ENCODE measurements around the gene MMP13. TPM values are rescaled to one million over a fixed set of nuclear protein-coding genes. Genes with fewer than 3 reads are reported as not detected.
A peak's percentile ranks its signal among the peaks of the same experiment; 100 is the strongest.
"Not testable (repeated sequence)": the region's sequence is repeated elsewhere in the genome, so short reads cannot be mapped to it uniquely, and the experiment has no call there.

Gene MMP13
- total RNA-seq, 1 donor from 2014 or later: not detected

GRCh38 chr11:102981324-102981910, 25.9 kb upstream of the MMP13 start:
- Histone ChIP-seq H3K27ac (no peak overlapping the region), H3K9ac (no peak overlapping the region), H3K4me1 (peaks cover 16% of the 10 kb centered on the region), H3K9me3 (ENCODE audit: low read depth) (no peaks in the 10 kb centered on the region), H2AFZ (replicated peaks) (no peak overlapping the region), H3K79me2 (ENCODE audit: low read depth) (no peaks in the 10 kb centered on the region), H3K4me2 (peak overlapping the region; percentile 13), H3K27me3 (no peaks in the 10 kb centered on the region), H3K36me3 (no peaks in the 10 kb centered on the region), H4K20me1 (ENCODE audit: low read depth) (no peaks in the 10 kb centered on the region), H3K4me3 (no peak overlapping the region), H3F3A (ENCODE audit: low read depth) (no peaks in the 10 kb centered on the region)
- Mint-ChIP-seq H3K27ac (no peak overlapping the region), H3K27me3 (ENCODE audit: insufficient read depth, low read depth) (peaks cover 5% of the 10 kb centered on the region), H3K4me3 (no peak overlapping the region), H3K9me3 (no peaks in the 10 kb centered on the region), H3K36me3 (no peaks in the 10 kb centered on the region), H3K4me1 (no peaks in the 10 kb centered on the region)
- TF ChIP-seq EZH2phosphoT487 (IDR thresholded peaks at IDR 0.05) (no peak), EZH2 (IDR thresholded peaks at IDR 0.05) (no peak)
- DNase-seq (ENCODE audit: low spot score): peak; percentile 44

GRCh38 chr11:102974552-102975280, 19.2 kb upstream of the MMP13 start:
- Mint-ChIP-seq H3K36me3 (no peaks in the 10 kb centered on the region), H3K4me1 (no peaks in the 10 kb centered on the region), H3K27ac (no peak overlapping the region), H3K4me3 (no peak overlapping the region), H3K27me3 (ENCODE audit: insufficient read depth, low read depth) (no peaks in the 10 kb centered on the region), H3K9me3 (no peaks in the 10 kb centered on the region)
- no peaks in the 10 kb centered on the region for H3K9me3 ChIP-seq (ENCODE audit: low read depth)
- no peaks in the 10 kb centered on the region for H3F3A ChIP-seq (ENCODE audit: low read depth)
- no peak overlapping the region for H3K9ac ChIP-seq
- H4K20me1 ChIP-seq (ENCODE audit: low read depth): no peaks in the 10 kb centered on the region
- H2AFZ ChIP-seq (replicated peaks): no peak overlapping the region
- peaks cover 5% of the 10 kb centered on the region for H3K4me1 ChIP-seq
- no peaks in the 10 kb centered on the region for H3K79me2 ChIP-seq (ENCODE audit: low read depth)
- H3K4me2 ChIP-seq: no peak overlapping the region
- DNase-seq (ENCODE audit: low spot score): no peak
- TF ChIP-seq EZH2 (IDR thresholded peaks at IDR 0.05) (no peak), EZH2phosphoT487 (IDR thresholded peaks at IDR 0.05) (no peak)
- TF ChIP-seq, protein P1, sequence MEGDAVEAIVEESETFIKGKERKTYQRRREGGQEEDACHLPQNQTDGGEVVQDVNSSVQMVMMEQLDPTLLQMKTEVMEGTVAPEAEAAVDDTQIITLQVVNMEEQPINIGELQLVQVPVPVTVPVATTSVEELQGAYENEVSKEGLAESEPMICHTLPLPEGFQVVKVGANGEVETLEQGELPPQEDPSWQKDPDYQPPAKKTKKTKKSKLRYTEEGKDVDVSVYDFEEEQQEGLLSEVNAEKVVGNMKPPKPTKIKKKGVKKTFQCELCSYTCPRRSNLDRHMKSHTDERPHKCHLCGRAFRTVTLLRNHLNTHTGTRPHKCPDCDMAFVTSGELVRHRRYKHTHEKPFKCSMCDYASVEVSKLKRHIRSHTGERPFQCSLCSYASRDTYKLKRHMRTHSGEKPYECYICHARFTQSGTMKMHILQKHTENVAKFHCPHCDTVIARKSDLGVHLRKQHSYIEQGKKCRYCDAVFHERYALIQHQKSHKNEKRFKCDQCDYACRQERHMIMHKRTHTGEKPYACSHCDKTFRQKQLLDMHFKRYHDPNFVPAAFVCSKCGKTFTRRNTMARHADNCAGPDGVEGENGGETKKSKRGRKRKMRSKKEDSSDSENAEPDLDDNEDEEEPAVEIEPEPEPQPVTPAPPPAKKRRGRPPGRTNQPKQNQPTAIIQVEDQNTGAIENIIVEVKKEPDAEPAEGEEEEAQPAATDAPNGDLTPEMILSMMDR (IDR thresholded peaks at IDR 0.05): no peak
- no peak overlapping the region for H3K27ac ChIP-seq
- no peak overlapping the region for H3K4me3 ChIP-seq
- H3K36me3 ChIP-seq: no peaks in the 10 kb centered on the region
- H3K27me3 ChIP-seq: no peaks in the 10 kb centered on the region

DNA sequence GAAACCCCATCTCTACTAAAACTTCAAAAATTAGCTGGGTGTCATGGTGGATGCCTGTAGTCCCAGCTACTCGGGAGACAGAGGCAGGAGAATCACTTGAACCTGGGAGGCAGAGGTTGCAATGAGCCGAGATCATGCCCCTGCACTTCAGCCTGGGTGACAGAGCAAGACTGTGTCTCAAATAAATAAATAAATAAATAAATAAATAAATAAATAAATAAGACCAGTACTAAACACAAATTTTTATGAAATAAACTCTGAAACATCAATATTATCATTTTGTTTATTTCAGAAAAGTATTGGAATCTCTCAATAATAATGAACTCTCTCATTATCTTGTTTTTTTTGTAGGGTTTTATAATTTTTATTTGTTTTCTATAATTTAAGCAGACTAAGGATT, 18.2 kb upstream of the MMP13 start:
- not testable (repeated sequence) for H3K36me3 Mint-ChIP-seq; H3K27ac ChIP-seq; H3K79me2 ChIP-seq (ENCODE audit: low read depth); H3K9me3 ChIP-seq (ENCODE audit: low read depth); H3K27me3 Mint-ChIP-seq (ENCODE audit: insufficient read depth, low read depth); H3K36me3 ChIP-seq; H3K4me1 ChIP-seq; H3K9ac ChIP-seq; H3K4me3 ChIP-seq; H3K27ac Mint-ChIP-seq; H3K9me3 Mint-ChIP-seq; H4K20me1 ChIP-seq (ENCODE audit: low read depth); H3F3A ChIP-seq (ENCODE audit: low read depth); H3K4me2 ChIP-seq; H3K4me1 Mint-ChIP-seq; H2AFZ ChIP-seq (replicated peaks); DNase-seq (ENCODE audit: low spot score); H3K27me3 ChIP-seq; H3K4me3 Mint-ChIP-seq

DNA sequence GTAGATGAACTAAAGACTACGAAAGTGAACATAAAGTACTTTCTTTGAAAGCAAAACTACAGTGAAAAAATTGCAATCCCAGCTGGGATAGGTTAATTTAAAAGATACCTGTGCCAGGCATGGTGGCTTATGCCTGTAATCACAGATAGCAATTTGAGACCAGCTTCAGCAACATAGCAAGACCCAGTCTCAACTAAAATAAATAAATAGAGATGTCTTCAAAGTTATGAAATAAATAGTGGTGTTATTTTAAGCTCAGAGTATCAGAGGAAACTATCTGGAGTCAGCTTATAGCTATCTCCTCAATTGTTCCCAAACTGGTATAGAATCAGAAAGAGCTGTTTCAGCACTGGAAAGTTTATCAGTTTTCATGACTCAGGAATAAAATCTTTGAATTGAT, 17.3 kb upstream of the MMP13 start:
- no peak for DNase-seq (ENCODE audit: low spot score)
- H3K27me3 Mint-ChIP-seq (ENCODE audit: insufficient read depth, low read depth): peaks cover 2% of the 10 kb centered on the region
- H3K27me3 ChIP-seq: no peaks in the 10 kb centered on the region
- H3K79me2 ChIP-seq (ENCODE audit: low read depth): no peaks in the 10 kb centered on the region
- TF ChIP-seq EZH2phosphoT487 (IDR thresholded peaks at IDR 0.05) (no peak), EZH2 (IDR thresholded peaks at IDR 0.05) (no peak)
- TF ChIP-seq, protein P1 (IDR thresholded peaks at IDR 0.05): no peak
- no peak overlapping the region for H3K4me3 ChIP-seq
- no peak overlapping the region for H3K27ac Mint-ChIP-seq
- H3K36me3 Mint-ChIP-seq: no peaks in the 10 kb centered on the region
- no peak overlapping the region for H3K4me2 ChIP-seq
- H4K20me1 ChIP-seq (ENCODE audit: low read depth): no peaks in the 10 kb centered on the region
- no peaks in the 10 kb centered on the region for H3F3A ChIP-seq (ENCODE audit: low read depth)
- peaks cover 2% of the 10 kb centered on the region for H3K4me1 ChIP-seq
- no peak overlapping the region for H3K4me3 Mint-ChIP-seq
- no peak overlapping the region for H2AFZ ChIP-seq (replicated peaks)
- no peaks in the 10 kb centered on the region for H3K4me1 Mint-ChIP-seq
- no peak overlapping the region for H3K9ac ChIP-seq
- H3K27ac ChIP-seq: no peak overlapping the region
- H3K9me3 ChIP-seq (ENCODE audit: low read depth): no peaks in the 10 kb centered on the region
- no peaks in the 10 kb centered on the region for H3K36me3 ChIP-seq
- no peaks in the 10 kb centered on the region for H3K9me3 Mint-ChIP-seq
